Activated CD4-positive, alpha-beta T cell treated with anti-CD3 and anti-CD28 coated beads for 1 hour (primary cell): ENCODE data around the gene OTOG.

ENCODE experiments used
- DNase-seq: peaks from one replicate; pipeline ENCODE4 v3.0.0-alpha.2; 2020

The OTOG gene

GRCh38 chr11:17563231-17563646, 16.2 kb downstream of the OTOG start:
- DNase-seq: no peak

DNA sequence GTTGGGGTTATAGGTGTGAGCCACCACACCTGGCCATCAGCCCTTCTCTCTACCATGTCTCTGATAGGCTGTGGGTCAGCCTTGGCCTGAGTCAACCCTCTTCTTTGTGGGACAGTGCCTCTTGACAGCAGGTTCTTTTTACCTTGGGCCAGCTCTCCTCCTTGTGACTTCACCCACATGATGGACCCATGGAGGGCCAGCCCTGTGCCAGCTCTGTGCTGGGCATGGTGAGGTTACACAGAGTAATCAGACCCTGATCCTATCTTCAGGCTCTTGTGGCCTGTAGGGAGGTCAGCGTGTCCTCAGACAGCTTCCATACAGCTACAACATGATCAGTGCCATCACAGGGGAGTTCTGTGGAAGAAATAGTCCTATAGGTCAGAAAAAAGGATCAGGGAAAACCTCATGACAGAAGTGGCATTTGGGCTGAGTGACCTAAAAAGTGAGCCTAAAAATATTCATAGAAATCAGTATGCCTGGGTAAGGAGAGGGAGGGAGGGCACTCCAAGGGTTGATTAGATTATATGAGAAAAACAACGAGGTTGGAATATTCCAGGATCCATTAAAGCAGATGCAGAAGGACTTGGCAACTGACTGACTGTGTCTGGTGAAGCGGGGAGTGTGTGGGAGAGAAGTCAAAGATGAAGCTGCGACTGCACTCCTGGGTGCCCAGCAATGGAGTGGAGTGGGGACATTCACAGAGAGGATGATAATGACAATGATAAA, 17.1 kb downstream of the OTOG start:
- DNase-seq: no peak

DNA sequence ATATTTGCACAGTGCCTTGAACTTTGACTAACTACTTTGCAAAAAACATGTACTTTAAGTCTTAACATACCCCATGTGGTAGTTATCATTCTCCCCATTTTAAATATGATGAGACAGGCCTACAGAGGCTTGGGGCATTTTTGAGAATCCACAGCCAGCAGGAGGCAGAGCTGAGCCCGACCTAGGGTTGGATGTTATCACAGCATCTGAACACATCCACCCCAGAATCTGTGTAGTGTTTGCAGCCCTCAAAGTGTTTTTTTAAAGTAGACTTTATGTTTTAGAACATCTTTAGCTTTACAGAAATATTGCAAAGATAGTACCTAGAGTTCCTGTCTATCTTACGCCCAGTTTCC, 17.6 kb downstream of the OTOG start:
- DNase-seq: no peak

DNA sequence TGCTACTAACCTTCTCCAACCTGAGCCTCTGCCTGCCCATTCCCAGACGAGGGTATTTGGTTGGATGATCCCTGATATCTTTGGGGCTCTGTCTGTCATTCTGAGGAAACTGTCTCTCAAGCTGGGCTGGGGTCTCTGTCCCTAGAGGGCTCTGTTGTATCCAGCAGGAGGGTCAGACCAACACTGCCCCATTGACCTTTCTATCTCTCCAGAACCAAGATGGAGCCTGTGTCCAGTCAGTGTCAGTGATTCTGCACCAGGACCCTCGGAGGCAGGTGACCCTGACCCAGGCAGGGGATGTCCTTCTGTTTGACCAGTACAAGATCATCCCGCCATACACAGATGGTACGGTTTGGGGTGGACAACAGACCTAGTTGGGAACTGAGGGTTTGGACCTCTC, 21.9 kb downstream of the OTOG start:
- DNase-seq: no peak

- no peak for DNase-seq
These were observed 23.0 kb downstream of the OTOG start for GRCh38 chr11:17570034-17570433.

GRCh38 chr11:17571431-17572358, 24.6 kb downstream of the OTOG start:
- DNase-seq: no peak

DNA sequence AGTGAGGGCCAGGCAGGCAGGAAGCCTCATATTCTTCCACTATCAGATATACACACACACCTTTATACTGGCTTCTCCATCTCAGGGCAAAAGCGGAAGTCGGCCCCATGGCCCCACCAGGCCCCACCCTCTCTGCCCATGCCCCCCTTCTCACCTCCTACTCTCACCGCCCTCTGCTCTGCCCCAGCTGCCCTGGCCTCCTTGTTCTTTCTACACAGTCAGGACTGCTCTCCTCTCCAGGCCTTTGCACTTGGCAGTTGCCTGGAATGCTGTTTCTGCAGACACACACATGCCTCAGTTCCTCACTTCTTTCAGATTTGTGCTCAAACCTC, 25.3 kb downstream of the OTOG start:
- DNase-seq: no peak

- DNase-seq: no peak
These were observed 25.9 kb downstream of the OTOG start for GRCh38 chr11:17572791-17573460.

DNA sequence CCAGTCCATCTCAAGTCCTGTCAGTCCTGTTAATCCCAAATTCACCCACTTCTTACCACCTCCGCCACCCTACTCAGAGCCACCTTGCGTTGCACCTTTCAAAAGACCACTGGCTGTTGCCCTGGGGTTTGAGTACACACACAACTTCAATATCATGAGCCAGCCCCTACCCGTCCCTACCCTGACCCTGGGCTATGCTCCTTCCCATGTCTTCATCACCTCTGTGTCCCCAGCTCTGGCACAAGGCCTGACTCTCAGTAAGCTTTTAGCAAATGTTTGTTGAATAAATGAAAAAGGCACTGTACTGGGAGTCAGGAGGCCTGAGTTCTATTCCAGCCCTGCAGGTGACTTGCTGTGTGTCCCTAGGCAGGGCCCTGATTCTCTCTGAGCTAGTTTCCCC, 26.5 kb downstream of the OTOG start:
- no peak for DNase-seq

DNA sequence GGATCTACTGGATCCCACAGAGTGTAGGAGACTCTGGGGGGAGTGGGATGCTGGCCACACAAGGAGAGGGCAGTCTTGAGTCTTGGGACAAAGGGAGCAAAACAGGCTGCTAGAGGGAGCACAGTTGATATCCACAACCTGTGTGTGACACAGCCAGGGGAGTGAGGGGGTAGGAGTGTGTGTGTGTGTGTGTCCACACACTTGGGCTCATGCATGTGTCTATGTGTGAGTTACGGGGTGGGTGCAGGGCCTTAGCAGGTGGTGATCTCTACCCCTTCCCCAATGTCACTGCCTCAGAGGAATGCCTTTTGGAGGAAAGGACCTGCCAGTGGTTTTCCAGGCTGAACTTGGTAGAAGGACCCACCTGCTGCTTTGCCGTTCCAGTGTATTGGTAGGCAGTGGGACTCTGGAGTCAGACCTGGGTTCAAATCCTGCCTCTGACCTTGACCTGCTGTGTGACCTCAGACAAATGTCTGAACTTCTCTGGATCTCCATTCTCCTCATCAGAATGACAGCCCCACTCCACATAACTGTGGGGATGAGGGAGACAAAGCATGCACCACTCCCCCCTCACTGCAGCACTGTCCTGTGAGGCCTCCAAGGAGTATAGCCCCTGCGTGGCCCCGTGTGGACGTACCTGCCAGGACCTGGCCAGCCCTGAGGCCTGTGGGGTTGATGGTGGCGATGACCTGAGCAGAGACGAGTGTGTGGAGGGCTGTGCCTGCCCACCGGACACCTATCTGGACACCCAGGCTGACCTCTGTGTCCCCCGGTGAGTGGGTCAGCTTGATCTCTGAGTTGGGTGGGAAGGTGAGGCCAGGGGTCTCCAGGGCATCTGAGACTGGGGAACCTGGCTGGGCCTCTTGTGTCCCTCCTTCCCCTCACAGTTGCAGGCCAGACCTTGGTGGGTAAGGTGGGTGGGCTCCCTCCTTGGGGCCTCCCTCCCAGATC, 27.4 kb downstream of the OTOG start:
- no peak for DNase-seq

DNA sequence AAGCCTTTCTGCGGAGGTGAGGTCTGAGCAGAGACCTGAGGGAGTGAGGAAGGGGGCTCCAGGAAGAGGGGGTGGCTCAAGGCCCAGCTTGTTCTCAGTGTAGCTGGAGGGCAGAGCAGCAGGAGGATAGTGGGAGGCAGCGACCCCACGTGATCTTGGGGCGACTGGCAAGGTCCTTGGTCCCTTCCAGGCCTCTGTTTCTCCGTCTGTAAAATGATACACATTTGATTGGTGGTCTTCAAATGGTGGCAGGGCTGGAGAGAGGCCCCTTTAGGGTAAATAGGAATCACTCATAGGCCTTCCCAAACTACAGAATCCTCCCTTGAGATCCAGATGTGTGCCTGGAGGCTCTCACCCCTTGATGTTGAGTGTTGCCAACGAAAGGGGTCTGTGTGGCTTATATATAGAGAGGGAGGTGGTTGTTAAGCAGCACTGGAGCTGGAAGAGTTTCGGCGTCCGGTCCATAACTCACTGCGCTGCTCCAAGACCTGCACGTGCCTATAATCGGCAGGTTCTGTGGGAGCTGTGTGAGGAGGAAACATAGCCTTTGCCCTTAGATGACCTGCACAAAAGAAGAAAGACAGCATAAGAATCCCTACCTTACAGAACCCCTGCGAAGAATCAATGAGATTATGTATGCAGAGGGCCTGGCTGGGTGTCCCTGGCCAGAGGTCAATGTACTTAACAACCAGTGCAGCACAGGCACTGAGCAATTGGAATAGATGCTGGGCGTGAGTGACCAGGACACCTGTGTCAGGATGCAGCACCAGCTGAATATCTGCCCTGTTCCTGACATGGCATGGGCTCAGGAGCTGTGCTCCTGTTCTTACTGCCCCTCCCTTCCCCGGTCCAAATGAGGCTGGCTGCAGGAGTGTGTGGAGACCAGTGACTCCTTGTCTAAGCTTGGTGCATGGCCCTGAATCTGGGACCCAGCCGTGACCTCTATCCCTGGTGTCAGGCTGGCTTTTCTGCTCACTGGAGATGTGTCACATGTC, 28.7 kb downstream of the OTOG start:
- peak; percentile 5 for DNase-seq

GRCh38 chr11:17578296-17578695, 31.2 kb downstream of the OTOG start:
- peak; percentile 5 for DNase-seq

DNA sequence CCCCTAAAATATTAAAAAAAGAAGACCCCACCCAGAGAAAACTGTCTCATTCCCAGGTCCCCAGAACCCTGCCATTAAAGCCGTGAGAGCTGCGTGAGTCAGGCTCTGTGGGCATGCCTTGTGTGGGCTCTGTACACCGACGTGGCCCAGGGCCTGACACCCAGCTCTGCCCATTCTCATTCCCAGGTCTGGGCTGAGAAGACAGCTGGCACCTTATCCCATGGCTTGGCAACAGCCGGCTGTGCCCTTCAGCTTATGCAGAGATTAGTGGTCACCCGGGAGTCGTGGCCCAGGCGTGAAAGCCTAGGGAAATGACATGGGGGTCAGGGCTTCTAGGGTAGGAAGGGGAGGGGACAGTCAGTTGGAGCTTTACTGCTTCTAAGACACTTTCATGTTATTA, 31.9 kb downstream of the OTOG start:
- no peak for DNase-seq

GRCh38 chr11:17579451-17579850, 32.4 kb downstream of the OTOG start:
- DNase-seq: peak; percentile 6

DNA sequence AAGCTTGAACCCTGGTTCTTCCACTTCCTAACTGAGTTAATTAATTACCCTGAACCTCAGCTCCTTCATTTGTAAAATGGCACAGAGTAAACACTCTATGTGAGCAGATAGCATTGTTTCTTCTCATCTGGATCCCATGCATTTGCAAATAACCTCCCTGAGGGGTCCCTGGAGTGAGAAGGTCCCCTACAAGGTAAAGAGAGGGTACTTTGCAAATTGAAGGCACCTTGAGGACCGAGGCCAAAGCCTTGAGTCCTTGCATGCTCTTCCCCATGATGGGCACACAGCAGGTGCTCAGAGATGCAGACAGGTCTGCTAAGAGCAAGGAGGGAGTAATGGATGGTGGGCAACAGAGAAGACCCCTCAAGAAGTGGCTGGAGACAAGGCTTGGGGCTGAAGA, 33.2 kb downstream of the OTOG start:
- no peak for DNase-seq

- peak; percentile 4 for DNase-seq
These were observed 34.1 kb downstream of the OTOG start for GRCh38 chr11:17581036-17581731.

DNA sequence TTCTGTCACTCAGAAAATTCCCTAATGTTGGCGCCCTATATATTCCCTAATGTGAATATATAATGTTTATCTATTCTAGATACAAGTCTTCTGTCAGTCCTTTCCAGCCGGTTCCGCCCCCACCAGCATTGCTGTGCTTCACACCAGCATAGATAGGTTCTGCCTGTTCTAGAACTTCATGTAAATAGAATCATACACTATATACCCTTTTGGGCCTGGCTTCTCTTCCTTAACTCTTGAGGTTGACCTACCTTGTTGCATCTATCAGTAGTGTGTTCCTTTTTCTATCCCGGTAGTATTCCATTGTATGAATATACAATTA, 34.6 kb downstream of the OTOG start:
- no peak for DNase-seq

DNA sequence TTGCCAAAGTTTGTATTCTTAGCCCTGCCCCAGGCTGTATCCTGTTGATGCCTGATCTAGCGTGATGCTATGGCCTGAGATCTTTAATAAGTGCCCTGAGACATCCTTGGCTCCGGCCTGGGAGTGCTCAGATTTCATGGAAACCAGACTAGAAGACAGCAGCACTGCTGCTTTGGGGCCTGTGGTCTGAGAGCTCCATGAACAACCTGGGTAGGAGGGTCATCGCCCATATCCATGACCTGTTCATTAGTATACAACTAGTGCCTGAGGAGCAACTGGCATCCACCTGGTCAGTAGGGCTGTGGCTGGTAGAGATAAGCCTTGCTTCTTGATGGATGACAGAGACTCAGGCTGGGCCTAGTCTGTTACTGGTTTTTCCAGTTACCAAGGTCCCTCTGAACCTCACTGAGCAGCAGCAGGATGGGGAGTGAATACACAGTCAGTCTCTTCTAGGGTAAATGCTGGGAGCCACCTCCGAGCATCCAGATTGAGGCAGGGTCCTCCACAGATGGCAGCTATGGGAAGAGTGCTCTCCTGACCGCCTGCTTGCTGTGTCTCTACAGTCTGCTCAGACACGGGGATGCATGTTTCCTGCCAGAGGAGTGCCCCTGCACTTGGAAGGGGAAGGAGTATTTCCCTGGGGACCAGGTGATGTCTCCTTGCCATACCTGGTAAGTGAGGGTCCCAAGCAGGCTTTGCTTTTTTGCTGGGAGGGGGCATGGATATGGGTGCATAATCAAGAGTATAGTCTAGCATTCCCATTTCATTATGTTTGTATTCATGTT, 39.0 kb downstream of the OTOG start:
- DNase-seq: no peak

- DNase-seq: no peak
These were observed 41.1 kb downstream of the OTOG start for GRCh38 chr11:17588166-17588565.

- no peak for DNase-seq
These were observed 41.7 kb downstream of the OTOG start for GRCh38 chr11:17588721-17589120.
